Stimulated activated CD8-positive, alpha-beta memory T cell treated with anti-CD3 and anti-CD28 coated beads, Interleukin-7, amount 100 ng/mL, for 24 hours (primary cell): ENCODE measurements around the gene RBM44.

Experiments used
- DNase-seq: peaks from one replicate; pipeline ENCODE4 v3.0.0-alpha.2; 2020; ENCODE audit warnings: low read depth

Gene RBM44

DNA sequence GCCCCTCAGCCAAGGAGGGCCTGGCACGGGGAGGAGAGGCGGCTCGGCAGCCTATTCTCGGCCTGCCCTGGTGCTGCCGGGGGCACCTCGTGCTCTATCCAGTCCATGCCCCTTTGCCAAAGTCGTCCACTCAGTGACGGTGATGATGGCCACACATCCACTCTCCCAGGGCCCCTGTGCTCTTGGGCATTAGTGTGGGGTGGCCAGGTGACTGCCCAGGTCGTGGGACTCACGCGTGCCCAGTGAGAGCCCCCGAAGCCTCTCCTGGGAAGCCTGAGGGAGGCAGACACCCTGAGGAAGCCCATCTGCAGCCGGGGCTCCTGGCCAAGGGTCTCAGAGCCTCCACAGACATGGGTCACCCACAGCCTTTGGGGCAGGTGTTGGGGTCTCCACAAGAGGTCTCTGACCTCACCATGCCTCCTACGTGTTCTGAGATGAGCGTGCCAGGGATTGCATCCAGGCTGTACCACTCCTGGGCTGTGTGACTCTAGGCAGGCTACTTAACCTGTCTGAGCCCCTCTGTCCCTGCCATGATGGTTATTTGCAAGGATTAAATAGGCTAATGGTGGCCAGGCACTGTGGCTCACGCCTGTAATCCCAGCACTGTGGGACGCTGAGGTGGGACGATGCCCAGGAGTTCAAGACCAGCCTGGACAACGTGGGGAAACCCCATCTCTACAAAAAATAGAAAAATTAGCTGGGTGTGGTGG is 73.8 kb downstream of the RBM44 start:
- DNase-seq, result no peak

DNA sequence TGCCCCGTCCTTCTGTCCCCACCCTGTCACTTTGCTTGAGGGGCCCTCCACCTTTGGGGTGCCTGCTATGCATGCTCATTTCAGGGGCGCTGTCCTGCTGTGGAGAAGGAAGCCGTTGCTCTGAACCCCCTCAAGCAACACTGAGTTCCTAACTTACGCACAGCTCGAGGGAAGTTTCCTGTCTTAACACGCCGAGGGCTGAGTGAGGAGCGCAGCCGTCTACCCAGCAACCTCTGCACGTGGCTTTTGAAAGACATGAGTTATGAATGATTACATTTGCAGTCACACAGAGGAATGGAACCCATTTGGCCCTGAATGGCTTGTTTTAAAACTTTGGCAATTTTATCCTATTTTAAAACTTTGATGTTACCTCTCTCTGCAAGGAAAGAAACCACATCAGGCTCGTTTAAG is 74.8 kb downstream of the RBM44 start:
- DNase-seq, result no peak

DNA sequence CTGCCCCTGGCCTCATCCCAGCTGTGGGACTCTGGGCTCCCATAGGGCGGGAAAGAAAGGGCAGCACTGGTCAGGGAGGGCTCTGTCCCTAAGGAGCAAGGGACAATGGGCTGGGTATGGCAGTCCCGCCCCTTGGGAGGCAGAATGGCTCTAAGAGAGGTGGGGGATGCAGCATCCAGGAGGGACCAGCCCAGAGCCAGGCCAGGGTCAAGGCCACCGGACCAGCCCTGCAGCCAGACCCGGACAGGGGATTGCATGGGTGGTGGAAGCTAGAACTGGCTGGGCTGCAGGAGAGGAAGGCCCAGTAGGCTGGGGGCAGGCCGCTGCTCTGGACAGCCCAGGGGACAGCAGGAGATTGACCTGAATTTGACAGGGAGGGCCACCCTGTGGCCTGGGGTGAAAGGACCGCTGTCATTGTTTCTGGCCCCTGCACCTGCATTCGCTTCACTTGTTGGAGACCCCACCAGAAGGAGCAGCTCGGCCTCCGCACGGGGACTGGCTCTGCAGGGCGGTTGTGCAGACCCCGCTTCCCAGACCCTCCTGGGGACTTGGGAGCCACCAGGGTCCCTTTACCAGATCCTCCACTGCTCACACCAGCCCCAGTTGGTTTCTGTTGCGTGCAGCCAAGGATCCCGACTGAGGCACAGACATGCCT is 75.4 kb downstream of the RBM44 start:
- no peak for DNase-seq

DNA sequence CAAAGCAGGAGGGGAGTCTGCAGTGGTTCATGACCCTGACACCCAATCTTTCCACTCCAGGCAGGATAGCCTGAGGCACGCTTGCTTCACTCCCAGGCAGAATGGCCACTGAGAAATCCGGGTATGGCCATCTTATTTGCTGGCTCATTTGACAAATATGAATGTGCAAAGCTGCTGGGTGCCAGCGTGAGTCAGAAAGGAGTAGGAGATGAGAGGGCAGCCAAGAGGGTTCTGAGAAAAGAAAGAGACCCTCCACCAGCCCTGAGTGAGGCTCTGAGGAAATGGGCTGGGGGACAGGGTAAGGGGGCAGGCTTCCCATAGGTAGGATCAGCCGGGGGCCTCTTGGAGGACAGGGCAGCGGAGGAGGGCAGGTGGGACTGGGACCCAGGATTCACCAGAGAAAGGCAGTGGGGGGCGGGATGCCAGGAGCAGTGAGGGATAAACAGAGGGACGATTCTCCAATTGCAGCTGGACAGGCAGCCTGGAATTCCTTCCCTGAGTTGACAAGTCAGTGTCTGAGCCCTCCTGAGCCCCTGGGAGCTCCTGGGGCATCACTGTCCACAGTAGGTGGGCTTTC is 76.1 kb downstream of the RBM44 start:
- no peak for DNase-seq

DNA sequence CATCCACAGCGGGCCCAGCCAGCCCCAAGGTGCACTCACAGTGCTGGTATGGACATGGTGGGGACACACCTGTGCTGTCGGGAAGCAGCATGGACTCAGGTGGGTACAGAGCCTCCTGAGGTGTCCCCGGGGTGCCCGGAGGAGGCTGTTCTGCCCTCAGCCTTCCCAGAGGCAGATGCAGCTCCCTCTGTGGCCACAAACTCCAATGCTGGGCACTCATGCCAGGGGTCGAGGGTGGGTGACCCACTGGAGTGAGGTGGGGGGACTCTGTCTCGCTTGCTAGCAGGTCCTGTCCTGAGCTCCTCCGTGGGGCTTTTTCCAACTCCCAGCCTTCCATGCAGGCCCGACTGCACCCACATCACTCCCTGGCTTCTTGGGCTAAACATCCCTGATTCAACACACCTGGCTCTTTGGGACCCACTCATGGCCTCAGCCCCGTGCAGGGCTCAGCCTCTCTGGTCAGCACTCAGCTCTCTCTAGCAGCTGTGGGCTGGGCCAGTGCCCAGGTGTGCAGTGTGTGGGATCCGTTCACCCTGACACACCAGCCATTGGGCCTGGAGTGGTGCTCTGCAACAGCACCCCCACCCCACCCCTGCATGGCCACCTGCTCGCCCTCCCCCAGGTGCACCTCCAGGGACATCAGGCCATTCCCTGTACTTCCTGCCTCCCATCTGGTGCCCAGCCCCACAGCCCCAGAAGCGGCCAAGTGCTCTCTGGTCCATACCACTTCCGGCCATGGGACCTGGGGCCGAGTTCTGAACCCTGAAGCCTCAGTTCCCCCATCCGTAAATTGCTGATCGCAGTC is 76.9 kb downstream of the RBM44 start:
- DNase-seq, result no peak

DNA sequence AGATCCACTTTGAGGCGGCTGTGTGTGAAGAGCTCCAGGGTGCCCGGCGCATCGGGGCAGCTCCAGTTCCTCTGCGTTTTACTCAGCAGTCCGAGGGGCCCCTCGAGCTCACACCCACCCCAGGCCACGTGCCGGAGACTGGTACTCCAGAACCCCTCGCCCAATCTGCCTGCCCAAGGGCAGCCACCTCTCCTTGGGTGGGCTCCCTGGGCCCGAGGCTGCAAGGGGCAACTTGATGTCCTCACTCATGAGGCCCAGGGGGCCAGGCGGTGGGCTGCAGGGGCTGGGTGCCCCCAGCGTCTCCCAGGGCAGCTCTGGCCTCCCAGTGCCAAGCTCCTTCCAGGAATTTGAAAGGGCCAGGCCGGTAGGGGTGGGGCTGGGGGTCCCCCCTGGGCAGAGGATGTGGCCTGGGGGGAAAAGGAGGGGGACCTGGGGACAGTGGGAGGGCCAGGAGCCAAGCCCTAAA is 77.5 kb downstream of the RBM44 start:
- no peak for DNase-seq

DNA sequence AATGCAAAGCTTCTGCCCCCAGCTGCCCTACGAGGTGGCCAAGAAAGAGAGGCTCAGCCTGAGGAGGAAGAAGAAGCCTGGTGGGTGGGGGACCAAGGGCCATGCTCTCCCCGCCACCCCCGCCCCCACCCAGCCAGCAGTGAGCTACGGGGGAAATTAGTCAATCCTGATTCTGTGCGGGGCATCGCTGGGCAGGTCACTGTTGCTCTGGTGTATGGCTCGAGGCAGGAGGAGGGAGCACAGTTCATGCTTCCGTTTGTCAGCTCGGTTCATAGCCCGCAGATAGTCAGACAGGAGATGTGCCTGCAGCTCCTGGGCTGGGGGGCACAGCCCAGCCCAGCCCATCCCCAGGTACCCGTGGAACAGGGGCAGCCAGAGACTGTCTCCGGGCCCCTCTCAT is 78.0 kb downstream of the RBM44 start:
- DNase-seq, result no peak

DNA sequence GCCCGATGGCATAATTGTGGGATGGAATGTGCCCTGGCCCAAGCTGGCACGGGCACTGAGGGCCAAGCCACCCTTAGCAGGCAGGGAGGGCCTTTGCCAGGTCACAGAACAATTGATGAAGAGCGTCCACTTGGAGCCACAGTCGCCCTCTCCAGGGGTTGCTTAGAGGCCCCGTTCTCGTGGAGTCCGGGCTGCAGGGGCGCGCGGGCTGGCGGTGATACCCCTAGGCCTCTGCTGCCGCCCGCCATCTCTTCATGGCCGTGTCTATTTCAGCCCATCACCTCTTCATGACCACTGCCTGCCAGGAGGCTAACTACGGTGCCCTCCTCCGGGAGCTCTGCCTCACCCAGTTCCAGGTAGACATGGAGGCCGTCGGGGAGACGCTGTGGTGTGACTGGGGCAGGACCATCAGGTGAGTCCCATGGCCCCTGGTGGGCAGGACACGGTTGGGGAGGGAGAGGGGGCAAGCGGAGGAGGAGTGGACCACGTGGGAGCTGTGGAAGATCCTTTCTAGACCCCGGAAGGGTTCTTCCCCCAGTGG is 78.4 kb downstream of the RBM44 start:
- DNase-seq, result no peak

DNA sequence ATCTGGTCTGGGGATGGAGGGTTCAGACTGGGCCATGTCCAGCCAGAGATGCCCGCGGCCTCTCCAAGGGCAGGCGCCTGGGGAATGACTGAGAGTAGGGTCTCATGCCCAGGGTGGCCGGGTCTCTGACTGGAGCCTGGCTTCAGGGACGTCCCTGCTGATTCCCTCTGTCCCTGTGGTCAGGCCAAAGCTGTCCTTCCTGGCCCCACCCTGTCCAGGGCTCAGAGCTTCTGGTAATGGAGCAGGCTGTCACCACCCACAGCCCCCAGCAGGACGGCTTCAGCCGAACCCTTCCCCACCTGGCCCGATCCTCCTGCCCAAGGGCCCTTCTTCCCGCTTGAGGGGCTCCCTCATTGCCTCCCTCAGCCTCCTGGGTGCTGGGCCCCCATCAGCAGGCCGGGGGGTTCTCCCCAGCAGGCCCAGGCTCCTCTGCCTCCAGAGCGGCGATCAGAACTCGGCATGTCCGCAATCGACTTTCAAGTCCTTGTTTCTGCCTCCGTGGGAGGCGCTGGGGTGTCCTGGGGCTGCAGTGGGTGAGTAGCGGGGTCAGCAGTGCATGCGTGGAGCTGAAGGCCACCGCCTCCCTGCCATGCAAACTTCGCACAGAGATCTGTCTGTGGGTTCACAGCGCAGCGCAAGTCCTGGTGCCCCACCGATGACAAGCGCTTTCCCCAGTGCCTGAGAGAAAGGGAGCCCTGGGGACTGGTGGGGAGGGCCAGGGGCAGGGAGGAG is 79.2 kb downstream of the RBM44 start:
- DNase-seq, result no peak

DNA sequence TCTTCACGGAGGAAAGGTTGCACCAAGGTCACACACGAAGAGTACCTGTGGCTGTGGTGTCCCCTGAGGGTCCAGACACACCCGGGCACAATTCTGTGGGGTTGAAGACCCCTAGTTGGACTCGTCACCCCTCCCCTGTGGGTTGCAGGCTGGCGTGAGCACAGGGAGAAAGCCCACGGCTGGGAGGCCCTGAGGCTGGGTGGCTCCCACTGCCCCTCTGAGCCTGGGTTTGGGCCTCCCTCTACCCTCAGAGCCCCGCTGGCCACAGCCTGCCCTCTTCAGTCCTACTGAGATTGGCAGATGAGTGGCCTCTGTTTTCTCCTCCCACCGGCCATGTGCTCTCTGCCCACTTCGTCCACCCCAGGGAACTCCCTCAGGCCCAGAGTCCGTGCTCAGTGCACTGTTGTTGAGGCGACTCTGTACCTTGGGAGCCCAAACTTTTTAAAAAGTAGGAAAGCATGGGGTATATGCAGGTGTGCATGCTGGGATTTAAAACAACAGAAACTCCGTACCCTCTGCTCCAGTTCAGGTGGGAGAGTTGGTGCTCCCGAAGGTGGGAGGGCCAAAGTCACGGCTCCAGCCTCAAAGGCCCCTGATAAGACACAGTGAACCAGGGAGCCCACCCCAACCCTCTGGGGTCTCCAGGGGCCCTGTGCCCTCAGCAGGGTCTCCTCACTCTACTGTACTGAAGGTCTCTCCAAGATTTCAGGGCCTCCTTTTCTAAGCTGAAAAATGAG is 79.9 kb downstream of the RBM44 start:
- no peak for DNase-seq

DNA sequence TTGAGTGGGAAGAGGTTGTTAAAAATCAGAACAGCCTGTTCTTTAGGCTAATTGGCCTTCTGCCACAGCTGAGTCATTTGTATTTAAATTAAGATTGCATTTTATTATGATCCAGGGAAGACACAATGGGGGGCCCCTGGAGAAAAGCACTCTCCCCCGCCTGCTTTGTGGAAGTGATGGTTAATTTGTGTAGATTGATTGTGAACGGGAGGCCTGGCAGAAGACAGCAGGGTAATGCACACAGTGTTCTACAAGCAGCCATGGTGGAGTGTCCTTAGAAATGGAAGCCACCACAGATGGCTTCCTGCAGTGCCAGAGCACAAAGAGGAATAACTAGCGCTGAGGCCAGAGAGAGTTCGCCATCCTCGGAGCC is 80.5 kb downstream of the RBM44 start:
- no peak for DNase-seq

DNA sequence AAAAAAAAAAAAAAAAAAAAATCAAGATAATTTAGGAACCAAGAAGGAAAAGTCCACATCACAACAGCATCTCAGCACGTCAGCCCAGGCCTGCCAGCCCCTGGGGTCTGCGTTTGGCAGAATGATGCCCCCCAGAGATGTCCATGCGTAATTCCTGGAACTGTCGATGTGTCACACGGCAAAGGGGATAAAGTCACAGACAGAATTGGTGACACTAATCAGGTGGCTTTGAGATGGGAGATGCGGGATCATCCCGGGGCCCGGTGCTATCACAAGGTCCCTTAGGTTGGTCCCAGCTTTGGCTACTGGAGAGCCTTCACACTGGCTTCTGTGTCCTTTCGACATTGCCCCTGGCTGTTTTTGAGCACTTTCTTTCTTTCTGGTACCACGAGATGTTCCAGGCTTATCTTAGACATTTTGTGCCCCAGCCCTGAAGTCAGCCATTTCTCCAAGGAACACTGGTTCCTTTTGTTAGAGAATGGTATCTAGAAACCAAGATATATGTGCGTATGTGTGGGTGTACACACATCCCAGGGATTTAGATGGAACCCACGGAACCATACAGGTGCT is 81.5 kb downstream of the RBM44 start:
- no peak for DNase-seq

DNA sequence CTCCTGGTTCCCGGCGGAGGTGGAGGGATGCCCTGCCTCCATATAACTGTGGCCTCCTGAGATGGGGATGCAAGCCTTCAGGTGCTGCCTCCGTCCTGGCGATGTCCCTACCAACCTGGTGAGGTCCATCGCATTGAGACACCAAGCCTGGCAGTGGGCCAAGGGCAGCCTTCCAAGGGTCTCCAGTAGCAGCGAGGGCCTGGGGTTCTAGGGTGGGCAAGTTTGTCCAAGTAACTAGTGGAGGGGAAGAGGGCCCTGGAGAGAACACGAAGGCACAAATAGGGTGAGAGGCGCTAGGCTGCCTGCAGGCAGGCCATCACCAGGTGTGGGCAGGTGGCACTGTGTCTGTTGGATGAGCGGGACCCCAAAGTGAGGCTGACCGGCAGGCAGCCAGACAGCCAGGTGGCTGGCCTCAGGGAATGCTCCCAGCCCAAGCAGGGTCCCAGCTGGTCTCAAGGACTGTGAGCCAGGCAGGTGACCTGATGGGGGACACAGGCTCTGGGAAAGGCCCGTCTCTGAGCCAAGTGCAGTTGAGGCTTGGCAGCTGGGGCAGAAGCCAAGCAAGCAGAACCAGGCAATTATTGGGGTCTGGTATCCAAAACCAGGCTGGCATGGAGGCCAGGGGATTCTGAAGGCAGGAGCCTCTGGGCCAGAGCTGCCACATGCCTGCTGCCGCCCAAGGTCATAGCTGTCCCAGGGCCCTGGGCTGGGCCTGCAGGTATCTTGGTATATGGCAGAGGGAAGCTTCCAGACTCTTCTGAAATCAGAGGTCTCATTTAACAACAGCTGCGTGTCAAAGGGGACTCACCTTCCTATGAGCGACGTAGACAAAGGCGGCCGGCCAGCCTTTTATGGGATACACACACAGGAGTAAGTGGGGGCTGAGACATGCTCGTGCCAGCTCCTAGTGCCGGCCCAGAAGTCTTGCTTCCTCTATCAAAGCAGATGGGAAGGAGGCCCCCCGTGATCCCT is 84.2 kb downstream of the RBM44 start:
- DNase-seq, result no peak

DNA sequence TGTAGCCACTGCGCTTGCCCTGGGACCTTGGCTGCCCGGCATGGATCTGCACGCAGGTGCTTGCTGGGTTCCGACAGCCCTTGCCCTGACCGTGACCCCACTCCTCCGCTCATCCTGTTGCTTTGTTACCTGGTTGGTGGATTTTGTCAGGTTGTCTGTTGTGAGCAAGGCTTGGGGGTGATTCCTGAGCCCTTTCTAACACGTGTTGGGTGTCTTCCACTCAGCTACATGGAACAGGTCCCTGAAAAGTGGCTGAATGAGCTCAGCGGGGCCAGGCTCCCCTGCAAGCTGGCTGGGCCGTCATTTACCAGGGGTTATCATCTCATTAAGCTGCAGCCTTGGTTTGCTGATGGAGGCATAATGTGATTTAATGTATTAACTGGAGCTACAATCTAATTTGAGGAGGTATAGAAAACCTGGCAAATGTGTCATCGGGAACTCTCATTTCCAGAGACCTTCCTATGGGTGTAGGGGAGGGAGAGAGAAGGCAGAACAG is 85.4 kb downstream of the RBM44 start:
- no peak for DNase-seq

DNA sequence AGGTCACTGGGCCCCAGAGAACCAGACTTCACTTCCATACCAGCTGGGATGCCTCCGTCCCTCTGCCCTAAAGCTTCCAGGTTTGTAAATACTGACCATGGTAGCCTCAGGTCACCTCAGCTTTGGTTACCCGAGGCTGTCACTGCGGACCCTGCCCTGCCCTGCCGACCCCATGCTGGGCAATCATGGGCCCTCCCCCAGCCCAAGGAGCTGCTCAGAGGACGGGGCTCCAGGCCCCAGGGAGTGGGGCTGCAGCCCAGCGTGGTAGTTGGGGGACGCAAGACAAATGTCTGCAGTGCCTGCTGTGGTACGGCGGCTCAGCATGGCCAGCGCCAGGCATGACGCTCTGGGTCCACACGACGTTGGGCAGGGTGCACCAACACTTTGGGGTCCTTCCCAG is 86.1 kb downstream of the RBM44 start:
- no peak for DNase-seq

DNA sequence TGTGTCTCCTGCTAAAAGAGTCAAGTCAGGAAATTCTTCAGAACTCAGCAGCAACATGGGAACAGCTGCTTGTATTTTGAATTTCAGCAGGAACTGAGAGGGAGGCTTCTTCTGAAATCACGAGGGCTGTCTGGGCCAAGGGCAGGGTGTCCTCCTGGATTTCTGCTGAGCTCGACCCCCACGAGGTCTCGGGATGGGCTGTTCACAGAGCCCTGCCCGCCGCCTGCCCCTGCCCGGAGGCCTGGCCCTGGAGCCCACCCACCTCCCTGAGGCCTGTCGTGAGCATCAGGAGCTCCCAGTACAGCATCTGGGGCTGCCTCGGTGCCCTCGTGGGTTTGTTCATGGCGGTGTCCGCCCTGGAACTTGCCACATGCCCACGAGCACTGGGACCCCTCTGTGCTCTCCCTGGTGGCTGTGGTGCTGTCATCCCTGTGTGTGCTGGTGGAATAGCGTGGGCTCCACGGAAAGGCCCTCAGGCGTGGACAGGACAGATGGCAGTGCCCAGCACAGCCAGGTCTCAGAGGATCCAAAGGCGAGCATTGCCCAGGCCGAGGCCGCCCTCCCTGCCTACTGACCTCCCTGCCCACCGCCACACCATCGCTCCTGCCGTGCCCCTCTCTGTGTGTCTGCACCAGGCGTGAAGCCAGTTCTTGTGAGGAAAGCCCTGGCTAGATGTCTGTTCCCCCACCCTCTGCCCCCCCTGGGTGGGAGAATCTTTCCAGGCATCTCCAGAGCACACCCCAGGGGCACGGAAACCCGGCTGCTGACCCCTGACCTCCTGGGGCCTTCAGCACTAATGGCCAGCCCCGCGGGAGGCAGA is 86.7 kb downstream of the RBM44 start:
- DNase-seq, result no peak

DNA sequence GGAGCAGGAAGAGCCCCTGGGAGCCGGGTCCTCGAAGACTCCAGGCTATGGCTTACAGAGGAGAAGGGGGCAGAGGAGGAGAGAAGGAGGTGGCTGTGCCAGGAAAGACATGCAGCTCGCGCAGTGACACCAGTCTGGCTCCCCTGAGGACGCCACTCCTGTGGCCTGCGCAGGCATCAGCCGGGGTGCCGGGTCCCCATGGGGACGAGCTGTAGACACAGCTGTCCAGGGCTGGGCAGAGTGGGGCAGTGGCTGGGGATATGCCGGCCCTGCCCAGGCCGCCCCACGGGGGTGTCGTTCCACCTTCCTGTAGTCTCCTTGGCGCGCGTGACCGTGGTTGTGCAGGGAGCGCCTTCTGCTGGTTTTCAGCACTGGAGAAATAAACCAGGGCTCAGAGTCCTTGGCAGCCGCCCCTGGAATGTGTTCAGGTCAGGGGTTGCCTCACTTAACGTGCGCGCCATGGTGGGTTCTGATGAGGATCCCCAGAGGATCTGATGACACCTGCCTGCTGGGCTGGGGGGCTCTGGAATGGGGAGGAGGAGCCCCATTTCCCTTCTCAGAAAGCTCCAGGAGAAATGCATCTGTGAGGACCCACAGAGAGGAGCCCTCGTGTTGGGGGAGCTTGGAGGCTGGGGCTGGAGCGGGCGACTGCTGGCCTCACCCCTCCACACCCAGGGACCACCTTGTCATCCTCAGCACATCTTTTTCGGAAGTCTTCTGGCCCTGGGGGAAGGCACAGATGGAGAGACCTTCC is 87.5 kb downstream of the RBM44 start:
- DNase-seq, result no peak
